CD4-positive, alpha-beta T cell treated with Interferon gamma for 1 hour (primary cell): ENCODE data around the gene SLC4A8.
"Not testable (repeated sequence)": the region's sequence is repeated elsewhere in the genome, so short reads cannot be mapped to it uniquely, and the experiment has no call there.

Source experiments
- DNase-seq: peaks from one replicate; pipeline ENCODE4 v3.0.0-alpha.2; 2020

The SLC4A8 gene

GRCh38 chr12:51430196-51430895, 5.7 kb downstream of the SLC4A8 start:
- DNase-seq: no peak

- DNase-seq: no peak
These were observed 8.3 kb downstream of the SLC4A8 start for GRCh38 chr12:51432921-51433320.

GRCh38 chr12:51434305-51434704, 9.7 kb downstream of the SLC4A8 start:
- no peak for DNase-seq

GRCh38 chr12:51437431-51437830, 12.8 kb downstream of the SLC4A8 start:
- no peak for DNase-seq

DNA sequence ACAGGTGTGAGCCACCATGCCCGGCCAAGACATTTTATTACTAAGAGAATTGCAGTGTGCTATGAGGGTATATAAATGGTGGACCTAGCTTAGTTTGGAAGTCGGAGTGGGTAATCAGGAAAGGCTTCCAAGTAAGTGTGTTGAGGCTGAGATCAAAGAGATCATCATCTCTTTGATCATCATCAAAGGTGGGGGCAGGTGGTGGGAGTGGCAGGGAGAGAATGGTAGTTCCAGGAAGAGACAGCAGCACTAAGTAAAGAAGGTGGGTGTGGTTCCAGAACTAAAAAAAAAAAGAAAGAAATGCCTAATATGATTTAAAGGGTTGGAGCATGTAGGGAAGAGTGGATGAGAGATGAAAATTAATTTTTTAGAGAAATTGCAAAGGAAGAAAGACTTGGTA, 14.7 kb downstream of the SLC4A8 start:
- DNase-seq: no peak

- no peak for DNase-seq
These were observed 17.0 kb downstream of the SLC4A8 start for GRCh38 chr12:51441583-51441982.

DNA sequence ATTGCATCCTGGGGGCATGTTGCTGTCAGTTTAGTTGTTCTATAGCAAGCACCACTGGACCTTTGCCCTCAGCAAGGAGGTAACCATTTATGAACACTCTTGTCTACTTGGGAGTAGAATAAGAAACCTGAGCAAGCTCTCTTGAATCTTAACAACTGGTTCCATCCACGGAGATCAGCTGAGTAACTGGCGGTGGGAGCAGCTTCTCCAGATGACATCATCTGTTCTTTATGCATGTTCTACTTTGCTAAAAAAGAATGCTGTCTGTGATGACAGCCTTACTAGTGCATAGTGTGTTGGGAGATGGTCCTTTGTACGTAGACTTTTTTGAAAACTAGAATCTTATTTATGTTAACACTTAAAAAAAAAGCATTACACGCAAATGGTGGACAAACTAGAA, 17.7 kb downstream of the SLC4A8 start:
- DNase-seq: no peak

DNA sequence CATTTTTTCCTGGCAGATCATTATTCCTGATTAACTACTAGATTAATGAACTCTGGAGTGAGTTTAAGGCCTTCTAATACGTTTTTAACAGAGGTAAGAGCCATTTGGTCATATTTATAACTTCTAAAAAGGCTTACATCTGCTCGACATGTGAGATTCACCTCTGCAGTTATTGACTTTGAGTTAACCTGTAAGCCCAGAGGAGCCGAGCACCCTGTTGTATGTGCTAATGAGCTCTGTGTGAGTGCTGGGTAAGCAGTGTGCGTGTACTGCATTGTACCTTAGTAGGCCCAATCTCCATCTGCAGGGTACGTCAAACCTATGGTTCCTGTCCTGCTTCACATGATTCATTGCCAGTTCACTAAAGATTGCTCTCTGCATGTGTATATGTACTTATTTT, 18.9 kb downstream of the SLC4A8 start:
- DNase-seq: no peak

- DNase-seq: no peak
These were observed 24.1 kb downstream of the SLC4A8 start for GRCh38 chr12:51448618-51449256.

DNA sequence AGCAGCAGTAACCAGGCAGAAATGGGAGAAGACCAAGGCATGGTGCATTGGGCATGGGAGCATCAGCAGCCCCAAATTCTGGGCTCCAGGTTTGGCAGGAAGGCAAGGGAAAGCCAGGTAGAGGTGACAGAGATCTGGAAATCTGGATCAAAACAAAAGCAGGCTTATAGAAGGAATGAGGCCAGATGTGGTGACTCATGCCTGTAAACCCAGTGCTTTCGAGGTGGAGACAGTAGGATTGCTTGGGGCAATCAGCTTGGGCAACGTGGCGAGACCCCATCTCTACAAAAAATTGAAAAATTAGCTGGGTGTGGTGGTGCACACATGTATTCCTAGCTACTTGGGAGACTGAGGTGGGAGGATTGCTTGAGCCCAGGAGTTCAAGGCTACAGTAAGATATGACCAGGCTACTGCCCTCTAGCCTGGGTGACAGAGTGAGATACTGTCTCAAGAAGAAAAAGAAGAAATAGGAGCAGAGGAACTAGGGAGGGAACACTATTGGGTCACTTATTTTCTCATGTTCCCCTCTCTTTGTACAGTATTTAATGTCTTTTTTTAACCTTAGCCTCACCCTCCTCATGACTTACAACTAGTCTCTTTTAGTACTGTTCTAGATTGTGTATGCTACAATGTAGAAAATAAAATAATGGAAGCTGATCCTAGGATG, 25.1 kb downstream of the SLC4A8 start:
- DNase-seq: no peak

GRCh38 chr12:51450333-51450732, 25.7 kb downstream of the SLC4A8 start:
- DNase-seq: no peak

DNA sequence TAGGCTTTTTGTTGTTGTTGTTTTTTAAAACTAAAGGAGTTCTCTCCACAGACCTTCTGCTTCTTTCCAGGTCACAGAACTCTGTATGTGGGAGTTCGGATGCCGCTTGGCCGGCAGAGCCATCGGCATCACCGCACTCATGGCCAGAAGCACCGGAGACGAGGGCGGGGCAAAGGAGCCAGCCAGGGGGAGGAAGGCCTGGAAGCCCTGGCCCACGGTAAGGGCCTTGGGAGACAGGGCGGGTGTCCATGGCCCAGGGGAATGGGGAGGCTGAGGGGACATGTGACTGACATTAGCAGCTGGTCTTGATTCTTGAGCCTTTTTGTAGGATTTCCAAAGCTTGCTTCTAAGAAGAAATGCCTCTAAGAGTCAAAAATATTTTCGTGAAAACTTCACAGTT, 26.2 kb downstream of the SLC4A8 start:
- no peak for DNase-seq

GRCh38 chr12:51454016-51454415, 29.4 kb downstream of the SLC4A8 start:
- DNase-seq: not testable (repeated sequence)

- not testable (repeated sequence) for DNase-seq
These were observed 30.4 kb downstream of the SLC4A8 start for GRCh38 chr12:51455050-51455449.

GRCh38 chr12:51458635-51459034, 34.0 kb downstream of the SLC4A8 start:
- no peak for DNase-seq

DNA sequence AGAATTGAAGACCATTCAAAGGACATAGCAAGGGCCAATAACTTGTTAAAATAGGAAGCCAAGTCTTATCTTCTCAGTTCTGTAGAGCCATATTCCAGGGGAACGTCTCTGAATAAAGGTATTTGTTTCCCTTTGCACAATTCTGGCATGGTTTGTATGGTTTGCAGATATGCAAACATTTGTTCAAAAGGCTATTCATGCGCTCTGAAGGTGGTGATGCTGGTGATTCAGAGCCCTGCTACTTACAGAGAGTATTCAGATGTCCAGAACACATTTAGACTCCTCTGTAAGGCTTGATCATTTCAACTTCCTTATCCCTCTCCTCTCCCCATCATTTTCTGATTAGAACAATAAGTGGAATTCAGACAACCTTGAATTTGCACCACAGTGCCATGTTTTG, 35.9 kb downstream of the SLC4A8 start:
- no peak for DNase-seq

- DNase-seq: no peak
These were observed 40.9 kb downstream of the SLC4A8 start for GRCh38 chr12:51465491-51465890.

DNA sequence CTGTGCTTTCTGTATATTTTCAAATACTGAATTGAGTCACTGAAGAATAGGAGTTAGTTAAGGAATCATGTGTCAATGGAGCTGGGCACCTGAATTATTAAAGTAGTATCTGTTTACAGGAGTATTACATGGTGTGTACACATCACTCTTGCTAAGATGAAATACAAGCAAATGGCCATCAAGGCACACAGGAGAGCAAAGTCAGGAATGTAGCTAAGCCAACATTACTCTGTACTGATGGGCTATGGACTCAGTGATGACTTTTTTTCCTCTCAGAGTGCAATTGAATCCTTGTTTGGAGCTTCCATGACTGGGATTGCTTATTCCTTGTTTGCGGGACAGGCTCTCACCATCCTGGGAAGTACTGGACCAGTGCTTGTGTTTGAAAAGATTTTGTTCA, 45.5 kb downstream of the SLC4A8 start:
- DNase-seq: no peak

DNA sequence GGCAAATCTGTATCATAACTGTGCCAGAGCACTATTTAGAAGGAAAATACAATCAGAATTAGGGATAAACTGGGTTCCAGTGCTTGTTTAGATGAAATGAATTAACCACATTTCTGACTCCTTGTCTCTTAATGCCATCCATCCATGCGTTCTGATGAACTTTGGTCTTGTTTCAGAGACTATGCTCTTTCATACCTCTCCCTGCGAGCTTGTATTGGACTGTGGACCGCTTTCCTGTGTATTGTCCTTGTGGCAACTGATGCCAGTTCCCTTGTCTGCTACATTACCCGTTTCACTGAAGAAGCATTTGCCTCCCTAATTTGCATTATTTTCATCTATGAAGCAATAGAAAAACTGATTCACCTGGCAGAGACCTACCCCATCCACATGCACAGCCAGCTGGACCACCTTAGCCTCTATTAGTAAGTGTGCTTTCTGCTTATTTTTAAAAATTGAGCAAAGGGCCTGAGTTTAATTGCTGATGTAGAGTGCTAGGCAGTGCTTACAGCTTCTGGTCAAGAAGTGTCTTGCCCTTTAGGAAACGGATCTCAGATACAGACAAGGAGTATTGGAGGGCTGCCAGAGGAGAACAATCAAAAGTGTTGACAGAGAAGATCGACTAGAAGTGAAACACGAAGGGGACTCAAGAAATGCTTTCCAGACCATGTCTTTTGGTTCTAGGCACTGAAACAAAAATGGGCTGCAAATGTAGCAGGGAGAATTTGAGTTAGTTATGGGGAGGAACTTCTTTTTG, 46.7 kb downstream of the SLC4A8 start:
- no peak for DNase-seq

DNA sequence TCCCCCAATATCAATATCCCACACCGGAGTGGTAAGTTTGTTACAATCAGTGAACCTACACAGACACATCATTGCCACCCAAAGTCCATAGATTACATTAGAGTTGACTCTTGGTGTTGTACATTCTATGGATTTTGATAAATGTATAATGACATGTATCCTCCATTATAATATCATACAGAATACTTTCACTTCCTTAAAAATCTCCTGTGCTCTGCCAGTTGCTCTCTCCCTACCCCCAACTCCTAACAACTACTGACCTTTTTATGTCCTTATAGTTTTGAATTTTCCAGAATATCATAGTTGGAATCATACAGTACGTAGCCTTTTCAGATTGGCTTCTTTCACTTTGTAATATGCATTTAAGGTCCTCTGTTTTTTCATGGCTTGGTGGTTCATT, 48.4 kb downstream of the SLC4A8 start:
- DNase-seq: no peak

DNA sequence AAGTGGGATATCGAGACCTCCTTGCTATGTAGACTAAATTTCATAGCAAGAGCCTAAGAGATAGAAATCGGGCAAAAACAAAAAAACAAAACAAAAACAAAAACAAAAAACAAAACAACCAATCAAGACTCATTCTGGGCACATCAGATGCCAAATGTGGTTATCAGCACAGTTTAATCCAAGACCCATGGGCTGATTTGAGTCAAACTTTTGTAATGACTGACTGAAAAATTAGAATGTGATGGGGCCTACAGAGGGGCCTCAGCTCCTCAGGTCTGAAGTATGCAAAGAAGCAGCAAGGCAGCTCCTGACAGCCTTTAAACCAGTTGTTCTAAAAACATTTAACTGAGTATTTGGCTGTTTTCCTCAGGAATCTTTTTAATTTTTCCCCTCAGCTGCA, 49.3 kb downstream of the SLC4A8 start:
- no peak for DNase-seq

DNA sequence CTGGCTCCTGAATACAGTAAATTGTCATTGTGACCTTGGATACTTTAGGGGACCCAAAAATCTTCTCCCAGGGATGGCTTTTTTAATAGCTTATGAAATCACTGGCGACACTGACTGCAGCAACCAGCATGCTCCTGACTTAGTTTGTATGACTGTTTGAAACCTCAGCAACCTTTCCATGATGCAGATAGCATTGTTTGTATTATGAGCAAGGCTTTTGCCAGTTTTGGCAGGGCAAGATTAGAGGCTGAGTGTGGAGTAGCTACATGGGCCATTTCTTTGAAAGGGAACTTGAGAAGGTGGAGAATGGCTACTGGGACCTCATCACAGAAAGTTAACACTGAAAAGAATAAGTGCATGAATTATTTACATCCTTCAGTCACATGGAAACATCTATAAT, 50.9 kb downstream of the SLC4A8 start:
- no peak for DNase-seq

DNA sequence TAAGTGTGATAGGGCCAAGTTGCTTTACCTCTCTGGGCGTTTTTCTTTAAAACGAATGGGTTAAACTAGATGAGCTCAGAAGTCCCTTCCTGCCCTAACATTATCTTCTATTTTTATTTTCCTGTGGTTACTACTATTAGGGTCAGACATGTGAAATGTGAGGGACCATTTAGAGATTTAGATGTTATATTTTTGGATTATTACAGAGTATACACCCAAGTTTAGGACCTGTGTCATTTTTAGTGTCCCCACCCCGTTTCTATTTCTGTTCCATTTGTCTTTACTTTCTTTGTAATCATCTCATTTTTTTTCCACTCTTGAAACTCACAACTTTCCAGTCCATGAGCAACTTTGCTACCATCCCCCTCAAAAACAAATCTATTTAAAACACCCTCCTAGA, 56.3 kb downstream of the SLC4A8 start:
- no peak for DNase-seq
